GM08714 (cell line): ENCODE measurements around the gene BDKRB1.

Experiments used
- H3K4me3 ChIP-seq: fragments of 200-500 bp; sonication (Bioruptor generic); 2 replicates; pipeline ENCODE4 v1.5.1; 2014; ENCODE audit warnings: mild to moderate bottlenecking, low read length, inconsistent platforms
- ZNF274 ChIP-seq: IDR thresholded peaks from 2 replicates; pipeline ENCODE4 v1.6.1; 2012; ENCODE audit warnings: mild to moderate bottlenecking, low read depth, low read length

The BDKRB1 gene

DNA sequence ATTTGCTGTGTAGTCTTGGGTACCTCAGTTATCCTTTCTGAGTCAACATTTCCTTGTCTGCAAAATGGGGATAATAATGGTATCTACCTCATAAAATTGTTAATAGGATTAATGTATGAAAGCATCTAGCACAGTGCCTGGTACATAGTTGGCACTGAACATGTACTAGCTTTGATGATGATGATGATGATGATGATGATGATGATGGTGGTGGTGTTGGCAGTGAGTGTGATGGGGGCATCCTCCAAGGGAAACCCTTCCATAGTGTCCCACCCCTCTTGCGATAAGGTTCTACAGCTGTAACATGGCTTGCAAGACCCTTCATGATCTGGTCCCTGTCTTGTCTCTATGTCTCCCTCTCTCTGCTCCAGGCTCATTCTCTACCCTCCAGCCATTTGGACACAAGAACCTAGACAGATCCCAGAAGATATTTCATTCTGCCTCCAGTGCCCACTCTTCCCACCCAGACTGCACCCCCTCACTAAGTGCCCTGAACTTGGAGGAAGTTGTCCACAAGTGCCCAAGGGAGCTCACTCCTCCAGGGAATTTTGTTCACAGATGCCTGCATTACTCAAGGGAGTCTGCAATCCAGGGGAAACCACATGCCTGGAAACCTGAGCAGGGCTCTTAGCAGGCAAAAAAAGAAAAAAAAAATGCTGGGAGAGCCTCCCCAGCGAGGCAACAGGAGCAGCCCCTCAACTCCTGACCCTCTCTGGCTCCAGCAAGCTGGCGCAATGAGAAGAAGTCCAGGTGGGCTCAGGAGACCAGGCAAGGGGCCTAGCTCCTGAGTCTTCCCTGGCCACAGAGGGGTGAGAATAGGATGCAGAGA, 10.1 kb upstream of the BDKRB1 start:
- no peak for TF ChIP-seq ZNF274

GRCh38 chr14:96246539-96246847, 9.5 kb upstream of the BDKRB1 start:
- no peak overlapping the region for H3K4me3 ChIP-seq
- TF ChIP-seq ZNF274 = no peak

More for the DNA sequence above, 10.1 kb upstream of the BDKRB1 start:
- no peak overlapping the region for H3K4me3 ChIP-seq

DNA sequence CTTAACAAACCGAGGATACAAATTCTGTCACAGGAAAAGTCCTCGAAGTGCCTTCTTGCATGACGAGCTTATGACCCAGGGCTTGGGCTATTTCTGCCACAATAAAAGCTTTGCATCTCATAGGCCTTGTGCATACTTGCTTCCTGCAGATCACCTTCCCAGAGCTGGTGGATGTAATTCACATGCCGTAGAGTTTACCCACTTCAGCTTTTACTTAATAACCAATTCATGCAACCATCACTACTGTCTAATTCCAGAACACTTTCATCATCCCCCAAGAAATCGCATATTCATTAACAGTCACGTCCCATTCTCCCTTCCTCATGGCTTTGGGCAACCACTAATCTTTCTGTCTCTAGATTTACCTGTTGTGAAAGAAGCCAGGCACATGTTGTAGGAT, 9.0 kb upstream of the BDKRB1 start:
- no peak overlapping the region for H3K4me3 ChIP-seq
- no peak for TF ChIP-seq ZNF274

DNA sequence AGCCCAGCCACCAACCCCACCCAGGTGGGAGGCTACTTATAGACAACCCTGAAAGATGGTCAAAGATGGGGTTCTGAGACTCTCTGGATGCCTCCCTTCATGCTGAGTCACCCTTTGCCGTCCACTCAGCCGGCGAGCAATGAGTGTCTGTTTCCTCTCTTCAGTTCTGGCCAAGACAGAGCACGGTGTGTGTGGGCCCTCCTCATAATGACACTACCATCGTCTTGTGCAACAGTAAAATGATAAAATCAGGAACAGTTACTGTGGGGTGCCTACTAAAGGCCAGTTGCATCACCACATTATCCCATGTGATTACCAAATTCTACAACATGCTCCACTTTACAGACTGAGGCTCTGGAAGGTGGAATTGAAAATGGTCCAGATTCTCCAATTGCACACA, 7.0 kb upstream of the BDKRB1 start:
- no peak overlapping the region for H3K4me3 ChIP-seq
- TF ChIP-seq ZNF274 = no peak

GRCh38 chr14:96250485-96250884, 5.5 kb upstream of the BDKRB1 start:
- no peak overlapping the region for H3K4me3 ChIP-seq
- TF ChIP-seq ZNF274 = no peak

DNA sequence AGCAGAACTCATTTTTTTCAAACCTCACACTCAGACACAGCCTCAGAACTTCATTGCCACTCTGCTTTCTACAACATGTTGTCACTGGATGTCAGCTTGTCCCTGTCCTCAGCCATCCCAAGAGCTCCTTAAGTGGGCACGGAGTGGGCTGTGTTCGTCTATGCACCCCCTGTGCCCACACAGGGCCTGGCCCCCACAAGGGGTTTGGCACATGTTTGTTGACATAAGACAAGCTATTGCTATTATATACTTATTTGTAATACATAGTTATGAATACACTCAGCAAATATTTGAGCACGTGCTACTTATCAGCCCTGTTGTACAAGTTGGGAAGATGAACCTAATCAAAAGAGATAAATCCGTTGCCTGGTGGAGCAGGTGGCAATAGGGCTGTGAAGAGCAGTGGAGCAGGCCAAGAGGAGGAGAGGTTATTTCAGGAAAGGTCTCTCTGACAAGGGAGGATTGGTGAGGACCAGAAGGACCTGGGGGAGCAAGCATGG, 4.3 kb upstream of the BDKRB1 start:
- no peak for TF ChIP-seq ZNF274
- H3K4me3 ChIP-seq = no peak overlapping the region

DNA sequence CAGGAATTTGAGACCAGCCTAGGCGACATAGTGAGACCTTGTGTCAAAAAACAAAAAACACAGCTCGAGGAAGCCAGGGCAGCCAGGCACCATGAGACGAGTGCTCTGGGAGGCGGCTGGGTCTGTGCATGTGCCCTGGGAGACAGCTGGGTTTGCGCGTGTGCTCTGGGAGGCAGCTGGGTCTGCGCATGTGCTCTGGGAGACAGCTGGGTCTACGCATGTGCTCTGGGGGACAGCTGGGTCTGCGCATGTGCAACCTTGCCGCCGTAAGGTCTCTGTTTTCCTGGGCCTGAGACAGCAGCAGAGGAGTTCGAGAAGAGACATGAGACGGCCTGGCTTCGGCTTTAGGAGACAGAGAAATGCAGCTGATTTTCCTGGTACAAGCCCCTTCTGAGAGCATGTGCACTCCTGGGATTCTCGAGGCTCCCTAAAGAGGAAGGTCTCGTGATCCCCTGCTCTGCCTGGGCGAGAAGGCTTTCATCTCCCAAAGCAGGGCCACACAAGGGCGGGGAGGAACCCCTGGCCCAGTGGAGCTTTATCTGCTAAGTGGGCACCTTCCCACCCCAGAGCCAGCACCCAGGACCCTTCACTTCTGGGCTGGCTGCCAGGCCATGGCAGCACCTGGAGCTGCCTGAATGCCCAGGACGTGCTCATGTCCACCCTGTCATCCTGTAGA, 3.5 kb upstream of the BDKRB1 start:
- TF ChIP-seq ZNF274 = no peak

DNA sequence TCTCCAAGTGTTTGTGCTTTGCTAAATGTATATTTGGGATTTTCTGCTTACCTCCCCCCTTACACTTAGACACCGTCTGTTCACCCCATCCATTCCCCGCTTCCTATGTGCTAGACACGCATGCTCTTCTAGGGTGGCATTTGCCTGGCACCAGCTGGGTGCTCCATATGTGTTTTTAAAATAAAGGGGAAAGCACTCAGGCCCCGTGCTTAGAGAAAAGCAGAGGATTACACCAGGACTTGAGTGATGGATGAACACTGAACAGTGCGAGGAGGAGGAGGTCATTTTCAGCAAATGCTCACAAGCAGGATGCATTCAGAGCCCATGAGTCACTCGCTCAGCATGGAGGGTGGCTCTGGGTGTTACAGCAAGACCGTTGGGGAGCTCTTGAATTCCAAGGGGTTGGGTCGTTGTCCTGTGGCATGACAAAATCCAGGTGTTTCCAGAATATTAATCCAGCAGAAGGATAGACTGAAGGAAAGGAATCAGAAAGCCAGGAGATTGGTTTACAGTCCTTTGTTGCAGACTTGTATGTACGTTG, 2.9 kb upstream of the BDKRB1 start:
- no peak overlapping the region for H3K4me3 ChIP-seq
- no peak for TF ChIP-seq ZNF274

More for the DNA sequence above, 3.5 kb upstream of the BDKRB1 start:
- no peak overlapping the region for H3K4me3 ChIP-seq

DNA sequence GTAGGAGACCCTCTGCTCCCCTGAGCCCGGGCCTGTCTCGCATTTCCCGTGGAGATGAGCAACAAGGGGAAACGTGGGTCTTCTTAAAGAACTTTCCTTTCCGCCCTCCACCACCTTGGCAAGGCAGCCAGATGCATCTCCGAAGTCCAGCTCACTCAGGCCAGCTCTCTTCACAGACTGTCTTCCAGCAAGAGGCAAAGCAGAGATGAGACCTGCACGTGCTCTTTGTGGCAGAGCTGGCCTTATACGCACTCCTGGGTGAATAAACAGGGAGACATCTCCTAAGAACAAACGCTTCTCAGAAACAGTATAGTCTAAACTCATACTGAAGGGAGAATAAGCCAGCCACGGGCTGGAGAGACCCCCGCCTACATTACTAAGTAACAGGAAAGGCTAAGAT, 1.3 kb upstream of the BDKRB1 start:
- H3K4me3 ChIP-seq = no peak overlapping the region
- TF ChIP-seq ZNF274 = no peak

DNA sequence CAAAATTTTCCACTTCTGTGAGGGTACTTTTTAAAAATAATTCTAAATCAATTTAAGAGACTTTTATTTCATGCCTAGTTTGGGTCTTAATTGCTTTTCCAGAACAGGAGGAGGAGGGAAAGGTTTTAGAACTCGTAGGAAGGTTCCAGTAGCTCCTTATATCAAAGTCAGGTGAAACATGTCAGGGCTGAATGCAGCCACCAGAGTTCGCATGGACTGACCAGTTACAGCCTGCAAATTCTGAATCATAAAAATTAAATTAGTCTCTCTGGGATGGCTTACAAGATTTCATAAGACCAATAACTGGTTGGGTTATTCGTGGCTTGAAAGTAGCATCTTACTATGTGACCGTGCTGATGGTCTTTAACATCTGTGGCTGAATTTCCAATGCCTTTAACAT, 397 bp downstream of the BDKRB1 start:
- H3K4me3 ChIP-seq = no peak overlapping the region

GRCh38 chr14:96257056-96257455, 1.0 kb downstream of the BDKRB1 start:
- H3K4me3 ChIP-seq = no peak overlapping the region
- no peak for TF ChIP-seq ZNF274

More for the DNA sequence above, 397 bp downstream of the BDKRB1 start:
- TF ChIP-seq ZNF274 = no peak

- no peak overlapping the region for H3K4me3 ChIP-seq
These were observed 1.9 kb downstream of the BDKRB1 start for GRCh38 chr14:96257900-96258299.

GRCh38 chr14:96260341-96260821, 4.4 kb downstream of the BDKRB1 start:
- no peak for TF ChIP-seq ZNF274
- H3K4me3 ChIP-seq = no peak overlapping the region

More at GRCh38 chr14:96257900-96258299, 1.9 kb downstream of the BDKRB1 start:
- TF ChIP-seq ZNF274 = no peak

GRCh38 chr14:96261053-96261452, 5.0 kb downstream of the BDKRB1 start:
- H3K4me3 ChIP-seq = no peak overlapping the region
- no peak for TF ChIP-seq ZNF274
